Activated effector memory CD4-positive, alpha-beta T cell treated with Interleukin-2 at 50 U/mL for 16 hours (primary cell): ENCODE measurements around the gene MRPL18.
"Not testable (repeated sequence)": the region's sequence is repeated elsewhere in the genome, so short reads cannot be mapped to it uniquely, and the experiment has no call there.

Source experiments
- DNase-seq: peaks from one replicate; pipeline ENCODE4 v3.0.0-alpha.2; 2020

Gene MRPL18

DNA sequence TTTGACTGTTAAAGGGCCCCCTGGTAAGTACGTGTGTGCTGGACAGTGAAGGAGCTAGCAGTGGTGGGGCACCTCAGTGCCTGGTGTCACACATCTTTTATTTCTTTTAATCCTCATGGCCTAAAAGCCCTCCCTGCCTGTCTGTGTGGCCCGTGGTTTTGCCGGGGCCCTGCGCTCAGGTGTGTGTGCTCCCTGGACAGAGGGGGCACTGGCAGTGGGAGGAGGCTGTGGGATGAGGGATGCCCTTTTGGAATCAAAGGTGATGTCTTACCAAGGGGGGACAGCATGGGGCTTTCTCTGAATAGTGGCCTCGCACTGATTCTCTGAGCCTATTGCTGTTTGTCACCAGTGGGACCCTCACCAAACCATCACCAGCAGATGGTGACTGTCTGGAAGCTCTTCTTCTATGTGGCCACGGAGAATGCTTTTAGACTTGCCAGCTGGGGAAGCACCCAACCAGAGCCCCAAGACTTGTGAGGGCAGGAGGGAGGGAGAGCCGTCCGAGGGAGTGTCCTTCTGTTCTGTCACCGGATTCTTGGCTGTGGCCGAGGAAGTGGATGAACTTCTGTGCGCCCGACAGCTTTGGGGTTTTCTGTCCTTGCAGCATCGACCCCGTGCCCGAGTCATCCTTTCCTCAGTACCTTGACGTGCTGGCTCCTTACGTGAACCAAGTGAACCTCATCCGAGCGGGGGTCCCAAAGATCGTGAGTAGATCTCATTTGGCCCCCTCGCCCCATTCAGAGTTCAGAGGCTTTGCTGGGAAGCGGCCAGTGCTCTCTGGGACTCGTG is 27.9 kb downstream of the MRPL18 start:
- no peak for DNase-seq

DNA sequence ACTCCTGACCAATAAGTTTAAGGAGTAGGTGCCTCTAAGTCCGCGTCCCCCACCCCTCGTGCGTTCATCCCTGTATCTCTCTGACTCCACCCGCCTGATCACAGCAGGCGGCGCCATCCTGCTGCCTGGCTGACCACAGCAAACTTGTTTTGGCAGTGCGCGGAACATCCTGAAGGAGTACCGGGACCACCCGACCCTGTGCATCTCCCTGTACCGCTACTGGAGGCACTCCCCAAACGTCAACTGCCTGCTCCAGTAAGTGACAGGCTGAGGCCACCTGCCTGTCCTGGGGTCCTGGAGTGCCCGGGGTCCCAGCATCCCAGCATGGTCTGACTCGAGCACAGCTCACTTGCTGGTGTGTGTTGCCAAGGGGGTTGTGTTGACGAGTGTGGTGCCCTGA is 28.8 kb downstream of the MRPL18 start:
- DNase-seq: no peak

DNA sequence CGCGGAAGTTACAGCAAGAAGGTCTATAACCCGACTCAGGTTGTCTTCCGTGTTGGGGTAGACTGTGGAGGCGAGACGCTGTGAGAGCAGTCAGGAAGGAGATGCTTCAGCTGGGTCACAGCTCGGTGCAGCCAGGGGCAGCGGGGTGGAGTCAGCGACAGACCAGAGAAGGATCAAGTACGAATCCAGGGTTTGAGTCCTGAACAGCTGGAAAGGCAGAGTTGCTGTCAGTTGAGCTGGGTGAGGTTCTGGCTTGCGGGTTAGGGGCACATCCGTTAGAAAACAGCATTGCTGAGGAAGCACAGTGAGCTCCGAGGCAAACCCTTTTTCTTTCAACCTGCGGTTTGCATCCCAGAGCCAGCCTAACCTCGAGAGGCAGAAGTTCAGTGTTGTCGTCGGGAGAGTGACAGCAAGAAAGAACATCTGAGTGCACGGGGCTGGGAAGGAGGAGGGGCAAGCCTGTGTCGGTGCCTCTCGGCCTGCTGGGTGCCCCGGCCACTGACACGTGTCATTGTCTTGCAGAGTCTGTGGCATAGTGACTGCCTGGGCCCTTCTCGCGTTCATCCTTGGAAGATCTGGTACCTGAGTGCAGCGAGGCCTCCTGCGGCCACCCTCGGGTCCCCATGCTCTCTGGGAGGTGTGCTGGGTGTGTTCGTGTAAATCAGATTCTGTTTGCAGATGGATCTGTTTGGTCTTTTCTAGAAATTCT is 29.8 kb downstream of the MRPL18 start:
- peak; percentile 11 for DNase-seq

DNA sequence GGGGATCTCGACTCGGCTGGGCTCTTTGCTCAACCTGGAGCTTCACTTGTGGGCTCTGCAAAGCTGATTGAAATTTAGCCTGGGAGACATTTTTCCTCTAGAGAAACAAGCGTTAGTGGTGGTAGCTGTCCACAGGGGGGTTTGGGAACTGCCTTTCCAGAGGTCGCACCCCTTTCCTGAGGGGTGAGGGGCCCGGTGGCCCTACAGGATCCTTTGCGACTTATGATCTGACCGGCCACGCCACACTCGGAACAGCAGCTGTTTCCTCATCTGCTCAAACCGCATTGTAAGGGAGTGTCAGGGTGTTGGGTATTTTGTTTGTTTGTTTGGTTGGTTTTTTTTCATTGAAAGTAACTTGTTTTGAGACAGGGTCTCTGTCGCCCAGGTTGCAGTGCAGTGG is 30.9 kb downstream of the MRPL18 start:
- no peak for DNase-seq

- no peak for DNase-seq
These were observed 31.5 kb downstream of the MRPL18 start for GRCh38 chr6:159821726-159822125.

GRCh38 chr6:159823953-159824352 is 33.7 kb downstream of the MRPL18 start:
- no peak for DNase-seq

GRCh38 chr6:159824690-159825089 is 34.4 kb downstream of the MRPL18 start:
- DNase-seq: not testable (repeated sequence)

DNA sequence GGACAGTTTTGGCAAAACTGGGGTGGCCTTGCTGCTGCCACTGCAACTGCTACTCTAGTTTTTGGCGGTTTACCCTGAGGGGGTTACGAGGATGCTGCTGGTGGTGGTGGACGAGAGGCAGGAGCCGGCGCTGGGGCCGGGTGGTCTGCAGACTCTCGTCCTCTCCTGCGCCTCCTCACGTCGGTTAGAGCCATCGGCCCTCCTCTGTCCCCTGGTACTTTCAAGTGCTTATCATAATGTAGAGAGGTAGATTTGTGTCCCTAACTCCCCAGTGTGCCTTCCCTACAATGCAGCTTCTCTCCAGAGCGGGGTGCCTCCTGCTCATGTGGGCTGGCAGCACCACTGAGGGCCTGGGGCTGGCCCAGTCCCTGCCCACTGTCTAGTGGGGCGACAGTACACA is 35.7 kb downstream of the MRPL18 start:
- DNase-seq: no peak

- DNase-seq: no peak
These were observed 36.8 kb downstream of the MRPL18 start for GRCh38 chr6:159826968-159827647.

GRCh38 chr6:159828074-159828473 is 37.8 kb downstream of the MRPL18 start:
- DNase-seq: no peak

DNA sequence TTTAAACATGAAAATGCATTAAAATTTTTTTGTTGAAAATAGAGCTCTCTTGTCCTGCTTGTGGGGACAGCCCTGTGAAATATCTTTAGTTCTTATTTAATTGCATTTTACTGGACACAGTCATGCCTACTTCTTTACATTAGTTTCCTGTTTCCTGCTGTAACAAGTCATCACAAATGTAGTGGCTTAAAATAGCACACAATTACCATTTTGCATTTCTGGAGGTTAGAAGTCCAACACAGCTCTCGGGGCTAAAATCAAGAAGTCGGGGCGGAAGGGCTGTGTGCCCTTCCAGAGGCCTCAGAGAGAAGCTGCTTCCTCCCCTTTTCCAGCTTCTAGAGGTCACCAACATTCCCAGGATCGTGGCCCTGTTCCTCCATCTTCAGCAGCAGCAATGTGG is 39.3 kb downstream of the MRPL18 start:
- DNase-seq: no peak

GRCh38 chr6:159830501-159831372 is 40.5 kb downstream of the MRPL18 start:
- no peak for DNase-seq

DNA sequence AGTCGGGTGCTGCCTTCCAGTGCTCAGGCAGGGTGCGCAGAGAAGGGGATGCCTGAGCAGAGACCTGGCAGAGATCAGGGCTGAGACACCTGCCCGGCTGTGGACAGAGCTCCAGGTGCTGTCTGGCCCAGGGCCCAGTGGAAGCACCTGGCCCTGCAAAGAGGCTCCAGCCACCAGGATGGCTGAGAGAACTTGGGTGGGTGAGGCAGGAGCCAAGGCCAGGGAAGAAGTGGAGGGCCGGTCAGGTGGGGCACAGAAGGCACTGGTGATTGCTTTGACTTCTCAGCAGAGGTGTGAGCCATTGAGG is 41.1 kb downstream of the MRPL18 start:
- no peak for DNase-seq

- DNase-seq: no peak
These were observed 42.7 kb downstream of the MRPL18 start for GRCh38 chr6:159832946-159833345.

DNA sequence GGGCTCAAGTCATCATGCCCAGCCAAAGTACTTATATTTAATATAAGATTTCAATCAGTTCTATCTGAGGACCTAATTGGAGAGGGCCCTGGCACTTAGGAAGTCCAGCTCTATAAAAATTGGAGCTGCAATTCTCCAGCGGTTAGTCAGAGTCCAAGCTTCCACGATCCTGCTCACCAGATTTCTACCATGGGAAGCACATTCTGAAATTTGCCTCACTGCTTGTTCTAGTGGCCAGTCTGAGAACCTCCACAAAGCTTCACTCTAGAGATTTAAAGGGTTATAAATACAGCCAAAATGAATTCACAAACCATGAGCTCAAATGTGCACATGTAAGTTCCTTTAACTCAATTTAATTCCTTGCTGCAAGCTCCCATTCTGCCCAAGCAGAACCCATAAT is 43.3 kb downstream of the MRPL18 start:
- DNase-seq: no peak

DNA sequence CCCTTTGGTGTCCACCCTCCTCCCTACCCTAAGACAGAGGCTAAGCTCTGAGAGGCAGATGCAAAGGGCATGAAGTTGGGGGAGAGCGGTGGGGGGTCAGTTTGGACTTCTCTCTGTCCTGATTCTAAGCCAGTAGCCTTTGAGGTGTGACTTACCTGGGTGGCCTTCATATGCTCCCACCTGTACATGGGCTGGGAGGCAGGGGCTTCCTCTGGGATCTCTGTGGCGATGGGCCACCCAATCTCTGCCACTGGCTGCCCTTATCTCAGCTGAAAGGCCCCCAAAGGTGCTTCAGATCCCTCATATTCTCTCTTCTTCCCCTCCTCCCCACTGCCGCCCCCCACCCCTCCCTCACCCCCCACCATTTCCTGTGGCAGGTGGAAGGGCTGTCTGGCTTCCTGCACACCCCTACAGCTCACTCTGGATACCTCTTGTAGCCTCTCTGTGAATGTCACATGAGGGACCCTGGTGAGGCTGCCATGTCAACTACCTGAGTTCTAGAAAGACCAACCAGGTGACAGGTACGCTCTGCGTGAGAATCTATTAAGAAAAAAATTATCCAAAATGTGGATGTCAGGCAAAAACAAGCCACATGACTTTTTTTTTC is 43.8 kb downstream of the MRPL18 start:
- DNase-seq: no peak

DNA sequence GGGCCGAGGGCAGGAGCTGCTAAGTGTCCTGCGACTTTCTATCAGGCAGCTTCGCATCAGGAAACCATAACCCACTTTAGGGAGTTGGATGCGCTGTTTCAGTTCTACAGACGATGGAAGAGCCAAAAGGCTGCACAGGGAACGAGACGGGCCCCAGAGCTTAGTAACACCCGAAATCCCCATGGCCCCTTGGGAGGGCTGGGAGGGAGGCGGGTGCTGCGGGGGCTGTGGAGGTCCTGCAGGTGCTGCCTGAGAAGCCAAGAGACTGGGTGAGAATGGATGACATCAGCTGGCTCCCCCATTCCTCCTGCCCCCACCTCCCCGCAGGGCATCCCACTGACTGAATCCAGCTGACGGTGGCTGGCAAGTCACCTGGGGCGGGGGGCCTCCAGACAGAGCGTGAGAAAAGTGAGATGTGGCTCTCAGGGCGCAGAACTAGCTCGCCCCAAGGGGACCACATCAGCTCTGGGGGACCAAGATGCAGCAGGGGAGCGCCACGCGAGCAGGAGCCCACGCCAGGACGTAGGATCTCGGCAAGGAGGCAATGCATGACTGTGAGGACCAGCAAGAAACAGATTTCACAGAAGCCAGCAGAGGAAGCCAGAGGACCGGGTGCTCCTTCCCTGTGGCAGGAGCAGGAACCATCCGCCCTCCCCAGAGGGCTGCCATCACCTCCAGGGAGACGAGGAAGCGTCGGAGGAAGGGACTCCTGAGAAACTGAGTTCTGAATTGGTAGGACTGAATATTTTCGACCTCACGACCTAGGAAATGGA is 46.6 kb downstream of the MRPL18 start:
- DNase-seq: no peak

GRCh38 chr6:159837511-159837910 is 47.2 kb downstream of the MRPL18 start:
- DNase-seq: no peak

DNA sequence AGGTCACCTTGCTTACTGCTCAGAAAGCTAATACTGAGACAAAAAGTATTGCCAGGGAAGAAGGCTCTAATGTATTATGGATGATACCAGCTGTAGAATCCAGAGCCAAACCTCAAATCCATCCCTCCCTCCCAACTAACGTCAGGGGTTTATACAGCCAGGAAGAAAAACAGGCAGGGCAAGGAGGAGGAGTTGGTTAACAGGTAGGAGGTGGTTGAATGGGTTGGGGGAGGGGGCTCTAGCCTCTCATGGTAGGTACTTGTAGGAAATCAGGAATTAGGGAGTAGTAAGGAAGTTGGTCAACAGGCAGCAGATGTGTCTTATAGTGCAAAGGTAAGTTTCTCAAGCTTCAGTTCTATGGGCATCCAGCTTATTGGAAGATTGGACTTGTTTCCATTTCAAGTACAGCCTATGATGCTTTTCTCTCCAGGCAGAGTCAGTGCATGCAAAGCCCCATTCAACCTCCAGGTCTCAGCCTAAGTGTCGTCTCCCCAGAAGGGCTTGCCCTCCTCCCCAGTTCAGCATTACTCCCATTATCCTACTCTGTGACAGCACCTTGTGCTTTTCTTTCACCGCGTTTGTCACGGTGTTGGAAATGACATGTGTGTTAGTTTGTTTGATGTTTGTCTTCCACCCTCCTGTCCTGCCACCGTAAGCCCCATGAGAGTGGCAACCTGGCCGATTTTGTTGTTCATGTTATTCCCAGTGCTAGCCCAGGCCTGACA is 47.9 kb downstream of the MRPL18 start:
- no peak for DNase-seq

GRCh38 chr6:159842035-159842434 is 51.8 kb downstream of the MRPL18 start:
- DNase-seq: no peak
